DMS 273 (cell line): Measurements from ENCODE around the gene GFI1.
"Not testable (repeated sequence)": the region's sequence is repeated elsewhere in the genome, so short reads cannot be mapped to it uniquely, and the experiment has no call there.

Source experiments
- DNase-seq: peaks from one replicate; lab custom pipeline; 2025; ENCODE audit not compliant: unreplicated experiment; lab: John Stamatoyannopoulos, UW

GFI1 gene

GRCh38 chr1:92486251-92487077 lies at the start of gene GFI1:
Gene GFI1 (minus strand): TSS chr1:92486925. CDS start chr1:92483487, 3,438 bp downstream.
- DNase-seq = peak; percentile 50

- not testable (repeated sequence) for DNase-seq
These were observed 45.6 kb upstream of the GFI1 start for GRCh38 chr1:92532371-92532770.

GRCh38 chr1:92531939-92532338 lies 45.2 kb upstream of the GFI1 start:
- DNase-seq = not testable (repeated sequence)

- DNase-seq = no peak
These were observed 40.9 kb upstream of the GFI1 start for GRCh38 chr1:92527670-92528069.

- DNase-seq = not testable (repeated sequence)
These were observed 38.3 kb upstream of the GFI1 start for GRCh38 chr1:92524944-92525590.

- DNase-seq = no peak
These were observed 32.3 kb upstream of the GFI1 start for GRCh38 chr1:92519043-92519442.

GRCh38 chr1:92516574-92516973 lies 29.8 kb upstream of the GFI1 start:
- DNase-seq = no peak

GRCh38 chr1:92515796-92516201 lies 29.1 kb upstream of the GFI1 start:
- no peak for DNase-seq

- no peak for DNase-seq
These were observed 24.8 kb upstream of the GFI1 start for GRCh38 chr1:92511541-92511940.

GRCh38 chr1:92509619-92510018 lies 22.9 kb upstream of the GFI1 start:
- no peak for DNase-seq

GRCh38 chr1:92505015-92505692 lies 18.4 kb upstream of the GFI1 start:
- no peak for DNase-seq

- no peak for DNase-seq
These were observed 17.7 kb upstream of the GFI1 start for GRCh38 chr1:92504291-92505014.

GRCh38 chr1:92503926-92504285 lies 17.2 kb upstream of the GFI1 start:
- no peak for DNase-seq

- no peak for DNase-seq
These were observed 16.6 kb upstream of the GFI1 start for GRCh38 chr1:92503043-92503925.

- DNase-seq = no peak
These were observed 15.5 kb upstream of the GFI1 start for GRCh38 chr1:92502247-92502646.

GRCh38 chr1:92500552-92500951 lies 13.8 kb upstream of the GFI1 start:
- DNase-seq = no peak

- DNase-seq = no peak
These were observed 8.8 kb upstream of the GFI1 start for GRCh38 chr1:92495392-92496063.

GRCh38 chr1:92494485-92495141 lies 7.9 kb upstream of the GFI1 start:
- DNase-seq = no peak

GRCh38 chr1:92493139-92493538 lies 6.4 kb upstream of the GFI1 start:
- no peak for DNase-seq
